HUES6 (cell line): Measurements from ENCODE around the gene DDAH1.

ENCODE experiments used
- H3K27ac ChIP-seq: 2 replicates; pipeline ENCODE4 v1.7.0; 2013; ENCODE audit warnings: low read depth, mild to moderate bottlenecking, low read length, inconsistent platforms
- H3K27me3 ChIP-seq: 2 replicates; pipeline ENCODE4 v1.6.1; 2013; ENCODE audit warnings: low read length; ENCODE audit not compliant: control insufficient read depth, insufficient read depth
- H3K36me3 ChIP-seq: 2 replicates; pipeline ENCODE4 v1.6.1; 2013; ENCODE audit warnings: low read length; ENCODE audit not compliant: control insufficient read depth, insufficient read depth
- H3K4me1 ChIP-seq: 2 replicates; pipeline ENCODE4 v1.6.1; 2013; ENCODE audit warnings: low read length; ENCODE audit not compliant: control insufficient read depth, insufficient read depth
- H3K4me3 ChIP-seq: 2 replicates; pipeline ENCODE4 v1.5.1; 2013; ENCODE audit warnings: low read depth, low read length
- H3K9ac ChIP-seq: one replicate; pipeline ENCODE4 v1.6.1; 2013; ENCODE audit warnings: mild to moderate bottlenecking, low read length
- H3K9me3 ChIP-seq: 2 replicates; pipeline ENCODE4 v1.6.1; 2013; ENCODE audit warnings: low read depth, low read length; ENCODE audit not compliant: control insufficient read depth, insufficient read depth

DDAH1 gene

GRCh38 chr1:85283475-85284199 lies 181.3 kb downstream of the DDAH1 start:
- H3K9me3 ChIP-seq = no peaks in the 10 kb centered on the region
- H3K27me3 ChIP-seq = no peaks in the 10 kb centered on the region
- H3K36me3 ChIP-seq = no peaks in the 10 kb centered on the region
- no peak overlapping the region for H3K9ac ChIP-seq
- H3K4me1 ChIP-seq = peaks cover 12% of the 10 kb centered on the region
- H3K27ac ChIP-seq = no peak overlapping the region
- no peak overlapping the region for H3K4me3 ChIP-seq

- H3K9ac ChIP-seq = no peak overlapping the region
- H3K9me3 ChIP-seq = no peaks in the 10 kb centered on the region
- no peak overlapping the region for H3K27ac ChIP-seq
- H3K36me3 ChIP-seq = no peaks in the 10 kb centered on the region
- no peak overlapping the region for H3K4me3 ChIP-seq
- H3K27me3 ChIP-seq = no peaks in the 10 kb centered on the region
- H3K4me1 ChIP-seq = peaks cover 12% of the 10 kb centered on the region
Measured at GRCh38 chr1:85282424-85282823, 182.5 kb downstream of the DDAH1 start.

- no peaks in the 10 kb centered on the region for H3K9me3 ChIP-seq
- H3K9ac ChIP-seq = no peak overlapping the region
- no peak overlapping the region for H3K27ac ChIP-seq
- no peak overlapping the region for H3K4me3 ChIP-seq
- H3K4me1 ChIP-seq = peaks cover 14% of the 10 kb centered on the region
- H3K36me3 ChIP-seq = no peaks in the 10 kb centered on the region
- H3K27me3 ChIP-seq = no peaks in the 10 kb centered on the region
Measured at GRCh38 chr1:85280636-85281035, 184.3 kb downstream of the DDAH1 start.

- H3K4me3 ChIP-seq = no peak overlapping the region
- H3K9ac ChIP-seq = no peak overlapping the region
- H3K27ac ChIP-seq = no peak overlapping the region
Measured at GRCh38 chr1:85279458-85280080, 185.4 kb downstream of the DDAH1 start.

GRCh38 chr1:85278853-85279314 lies 186.1 kb downstream of the DDAH1 start:
- H3K27ac ChIP-seq = no peak overlapping the region
- H3K4me1 ChIP-seq = peaks cover 22% of the 10 kb centered on the region
- H3K27me3 ChIP-seq = no peaks in the 10 kb centered on the region
- H3K4me3 ChIP-seq = no peak overlapping the region
- no peaks in the 10 kb centered on the region for H3K36me3 ChIP-seq
- no peaks in the 10 kb centered on the region for H3K9me3 ChIP-seq
- no peak overlapping the region for H3K9ac ChIP-seq

More at GRCh38 chr1:85279458-85280080, 185.4 kb downstream of the DDAH1 start:
- Histone ChIP-seq H3K9me3 (no peaks in the 10 kb centered on the region), H3K27me3 (no peaks in the 10 kb centered on the region), H3K4me1 (peaks cover 22% of the 10 kb centered on the region), H3K36me3 (no peaks in the 10 kb centered on the region)

GRCh38 chr1:85277802-85278201 lies 187.2 kb downstream of the DDAH1 start:
- Histone ChIP-seq H3K9me3 (no peaks in the 10 kb centered on the region), H3K36me3 (peaks cover 5% of the 10 kb centered on the region; the same call in 1 of the 2 replicates), H3K9ac (no peak overlapping the region), H3K27ac (no peak overlapping the region), H3K4me1 (peaks cover 22% of the 10 kb centered on the region), H3K27me3 (no peaks in the 10 kb centered on the region), H3K4me3 (no peak overlapping the region)

- H3K9me3 ChIP-seq = no peaks in the 10 kb centered on the region
- no peaks in the 10 kb centered on the region for H3K27me3 ChIP-seq
- H3K4me1 ChIP-seq = peaks cover 17% of the 10 kb centered on the region
- peak overlapping the region; percentile 96 for H3K4me3 ChIP-seq
- H3K36me3 ChIP-seq = peaks cover 11% of the 10 kb centered on the region
- H3K27ac ChIP-seq = no peak overlapping the region; the same call in 1 of the 2 replicates
- H3K9ac ChIP-seq = peak overlapping the region; percentile 52
Measured at GRCh38 chr1:85276978-85277639, 187.8 kb downstream of the DDAH1 start.

GRCh38 chr1:85276215-85276977 lies 188.6 kb downstream of the DDAH1 start, which contains the start of gene BCL10:
Gene BCL10 (minus strand): TSS chr1:85276632. CDS start chr1:85276352, 280 bp downstream.
- Histone ChIP-seq H3K9ac (peak within 1 kb of the TSS; percentile 82), H3K4me3 (peak within 1 kb of the TSS; percentile 96), H3K27ac (peak within 1 kb of the TSS; percentile 50; the same call in 1 of the 2 replicates), H3K4me1 (peaks cover 16% of the 10 kb centered on the region; the same call in 1 of the 2 replicates), H3K27me3 (no peaks in the 10 kb centered on the region), H3K9me3 (no peaks in the 10 kb centered on the region), H3K36me3 (peaks cover 18% of the 10 kb centered on the region)

GRCh38 chr1:85275701-85276214 lies 189.2 kb downstream of the DDAH1 start:
- peak overlapping the region; percentile 82 for H3K9ac ChIP-seq
- peak overlapping the region; percentile 96 for H3K4me3 ChIP-seq
- no peaks in the 10 kb centered on the region for H3K27me3 ChIP-seq
- no peaks in the 10 kb centered on the region for H3K9me3 ChIP-seq
- peak overlapping the region; percentile 50; the same call in 1 of the 2 replicates for H3K27ac ChIP-seq
- peaks cover 16% of the 10 kb centered on the region; the same call in 1 of the 2 replicates for H3K4me1 ChIP-seq
- H3K36me3 ChIP-seq = peaks cover 25% of the 10 kb centered on the region

- peak overlapping the region; percentile 82 for H3K9ac ChIP-seq
- peaks cover 16% of the 10 kb centered on the region; the same call in 1 of the 2 replicates for H3K4me1 ChIP-seq
- H3K27me3 ChIP-seq = no peaks in the 10 kb centered on the region
- H3K9me3 ChIP-seq = no peaks in the 10 kb centered on the region
- H3K36me3 ChIP-seq = peaks cover 32% of the 10 kb centered on the region
- H3K27ac ChIP-seq = no peak overlapping the region
- H3K4me3 ChIP-seq = peak overlapping the region; percentile 96
Measured at GRCh38 chr1:85274969-85275453, 189.9 kb downstream of the DDAH1 start.
